ENCODE data around the gene IL1RAPL1.

IL1RAPL1 gene

DNA sequence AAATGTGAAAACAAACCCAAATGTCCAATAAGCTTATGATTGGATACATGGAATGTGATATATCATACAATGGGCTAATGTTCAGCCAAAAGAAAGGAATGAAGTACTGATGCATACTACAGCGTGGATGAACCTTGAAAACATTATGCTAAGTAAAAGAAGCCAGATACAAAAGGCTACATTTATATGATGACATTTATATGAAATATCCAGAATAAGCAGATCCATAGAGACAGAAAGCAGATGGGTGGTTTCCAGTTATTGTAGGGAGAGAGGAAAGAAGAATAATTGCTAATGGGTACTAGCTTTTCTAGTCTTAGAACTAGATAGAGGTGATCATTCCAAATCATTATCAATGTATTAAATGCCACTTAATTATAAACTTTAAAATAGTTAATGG, 801.3 kb downstream of the IL1RAPL1 start:
- TF ChIP-seq, protein P1, sequence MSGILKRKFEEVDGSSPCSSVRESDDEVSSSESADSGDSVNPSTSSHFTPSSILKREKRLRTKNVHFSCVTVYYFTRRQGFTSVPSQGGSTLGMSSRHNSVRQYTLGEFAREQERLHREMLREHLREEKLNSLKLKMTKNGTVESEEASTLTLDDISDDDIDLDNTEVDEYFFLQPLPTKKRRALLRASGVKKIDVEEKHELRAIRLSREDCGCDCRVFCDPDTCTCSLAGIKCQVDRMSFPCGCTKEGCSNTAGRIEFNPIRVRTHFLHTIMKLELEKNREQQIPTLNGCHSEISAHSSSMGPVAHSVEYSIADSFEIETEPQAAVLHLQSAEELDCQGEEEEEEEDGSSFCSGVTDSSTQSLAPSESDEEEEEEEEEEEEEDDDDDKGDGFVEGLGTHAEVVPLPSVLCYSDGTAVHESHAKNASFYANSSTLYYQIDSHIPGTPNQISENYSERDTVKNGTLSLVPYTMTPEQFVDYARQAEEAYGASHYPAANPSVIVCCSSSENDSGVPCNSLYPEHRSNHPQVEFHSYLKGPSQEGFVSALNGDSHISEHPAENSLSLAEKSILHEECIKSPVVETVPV (CRISPR knock-in tag; IDR thresholded peaks at IDR 0.05): no peak
- TF ChIP-seq TCF4 (CRISPR knock-in tag; IDR thresholded peaks at IDR 0.05; ENCODE audit: borderline replicate concordance): no peak
- no peak for TF ChIP-seq ESRRG (CRISPR knock-in tag; IDR thresholded peaks at IDR 0.05)
- TF ChIP-seq SNAI2 (CRISPR knock-in tag; IDR thresholded peaks at IDR 0.05): no peak
- TF ChIP-seq, protein P2, sequence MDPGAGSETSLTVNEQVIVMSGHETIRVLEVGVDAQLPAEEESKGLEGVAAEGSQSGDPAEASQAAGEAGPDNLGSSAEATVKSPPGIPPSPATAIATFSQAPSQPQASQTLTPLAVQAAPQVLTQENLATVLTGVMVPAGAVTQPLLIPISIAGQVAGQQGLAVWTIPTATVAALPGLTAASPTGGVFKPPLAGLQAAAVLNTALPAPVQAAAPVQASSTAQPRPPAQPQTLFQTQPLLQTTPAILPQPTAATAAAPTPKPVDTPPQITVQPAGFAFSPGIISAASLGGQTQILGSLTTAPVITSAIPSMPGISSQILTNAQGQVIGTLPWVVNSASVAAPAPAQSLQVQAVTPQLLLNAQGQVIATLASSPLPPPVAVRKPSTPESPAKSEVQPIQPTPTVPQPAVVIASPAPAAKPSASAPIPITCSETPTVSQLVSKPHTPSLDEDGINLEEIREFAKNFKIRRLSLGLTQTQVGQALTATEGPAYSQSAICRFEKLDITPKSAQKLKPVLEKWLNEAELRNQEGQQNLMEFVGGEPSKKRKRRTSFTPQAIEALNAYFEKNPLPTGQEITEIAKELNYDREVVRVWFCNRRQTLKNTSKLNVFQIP (CRISPR knock-in tag; IDR thresholded peaks at IDR 0.05; ENCODE audit: borderline replicate concordance, low read depth): no peak
- TF ChIP-seq GLIS3 (CRISPR knock-in tag; IDR thresholded peaks at IDR 0.05): no peak
- TF ChIP-seq PPARA (CRISPR knock-in tag; IDR thresholded peaks at IDR 0.05; ENCODE audit: borderline replicate concordance): no peak
- no peak for TF ChIP-seq ZNF8 (CRISPR knock-in tag; IDR thresholded peaks at IDR 0.05)
- no peak for TF ChIP-seq TOX (CRISPR knock-in tag; IDR thresholded peaks at IDR 0.05; ENCODE audit: borderline replicate concordance)
- no peak for TF ChIP-seq BACH2 (CRISPR knock-in tag; IDR thresholded peaks at IDR 0.05; ENCODE audit: borderline replicate concordance)
- TF ChIP-seq, protein P3, sequence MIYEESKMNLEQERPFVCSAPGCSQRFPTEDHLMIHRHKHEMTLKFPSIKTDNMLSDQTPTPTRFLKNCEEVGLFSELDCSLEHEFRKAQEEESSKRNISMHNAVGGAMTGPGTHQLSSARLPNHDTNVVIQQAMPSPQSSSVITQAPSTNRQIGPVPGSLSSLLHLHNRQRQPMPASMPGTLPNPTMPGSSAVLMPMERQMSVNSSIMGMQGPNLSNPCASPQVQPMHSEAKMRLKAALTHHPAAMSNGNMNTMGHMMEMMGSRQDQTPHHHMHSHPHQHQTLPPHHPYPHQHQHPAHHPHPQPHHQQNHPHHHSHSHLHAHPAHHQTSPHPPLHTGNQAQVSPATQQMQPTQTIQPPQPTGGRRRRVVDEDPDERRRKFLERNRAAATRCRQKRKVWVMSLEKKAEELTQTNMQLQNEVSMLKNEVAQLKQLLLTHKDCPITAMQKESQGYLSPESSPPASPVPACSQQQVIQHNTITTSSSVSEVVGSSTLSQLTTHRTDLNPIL (CRISPR knock-in tag; IDR thresholded peaks at IDR 0.05; ENCODE audit: low read depth): no peak
- no peak for TF ChIP-seq OSR1 (CRISPR knock-in tag; IDR thresholded peaks at IDR 0.05)
- no peak for TF ChIP-seq ZNF565 (CRISPR knock-in tag; conservative IDR thresholded peaks at IDR 0.05; ENCODE audit: low read depth)
- TF ChIP-seq RARB (CRISPR knock-in tag; IDR thresholded peaks at IDR 0.05): no peak
- TF ChIP-seq, protein P4, sequence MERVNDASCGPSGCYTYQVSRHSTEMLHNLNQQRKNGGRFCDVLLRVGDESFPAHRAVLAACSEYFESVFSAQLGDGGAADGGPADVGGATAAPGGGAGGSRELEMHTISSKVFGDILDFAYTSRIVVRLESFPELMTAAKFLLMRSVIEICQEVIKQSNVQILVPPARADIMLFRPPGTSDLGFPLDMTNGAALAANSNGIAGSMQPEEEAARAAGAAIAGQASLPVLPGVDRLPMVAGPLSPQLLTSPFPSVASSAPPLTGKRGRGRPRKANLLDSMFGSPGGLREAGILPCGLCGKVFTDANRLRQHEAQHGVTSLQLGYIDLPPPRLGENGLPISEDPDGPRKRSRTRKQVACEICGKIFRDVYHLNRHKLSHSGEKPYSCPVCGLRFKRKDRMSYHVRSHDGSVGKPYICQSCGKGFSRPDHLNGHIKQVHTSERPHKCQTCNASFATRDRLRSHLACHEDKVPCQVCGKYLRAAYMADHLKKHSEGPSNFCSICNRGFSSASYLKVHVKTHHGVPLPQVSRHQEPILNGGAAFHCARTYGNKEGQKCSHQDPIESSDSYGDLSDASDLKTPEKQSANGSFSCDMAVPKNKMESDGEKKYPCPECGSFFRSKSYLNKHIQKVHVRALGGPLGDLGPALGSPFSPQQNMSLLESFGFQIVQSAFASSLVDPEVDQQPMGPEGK (CRISPR knock-in tag; IDR thresholded peaks at IDR 0.05; ENCODE audit: borderline replicate concordance): no peak
- TF ChIP-seq ISL1 (CRISPR knock-in tag; IDR thresholded peaks at IDR 0.05): no peak
- no peak for ATAC-seq

DNA sequence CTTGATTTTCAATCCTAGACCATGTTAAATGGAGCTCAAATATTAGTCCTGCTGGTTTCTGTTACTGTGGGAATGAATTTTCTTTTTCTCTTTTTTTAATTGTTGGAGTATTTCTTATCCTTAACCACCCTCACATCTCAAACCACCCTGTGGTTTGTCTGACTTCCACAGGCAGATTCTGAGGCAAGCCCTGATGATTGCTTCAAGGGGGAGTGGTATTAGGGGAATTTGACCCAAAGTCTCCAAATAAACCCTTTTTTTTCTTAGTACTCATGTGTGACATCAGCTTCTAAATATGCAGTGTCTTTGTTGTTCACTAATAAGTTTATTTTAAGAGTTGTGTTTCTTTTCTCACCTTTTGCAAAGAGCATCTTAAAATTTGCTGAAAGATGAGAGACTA, 810.3 kb downstream of the IL1RAPL1 start:
- TF ChIP-seq, protein P5, sequence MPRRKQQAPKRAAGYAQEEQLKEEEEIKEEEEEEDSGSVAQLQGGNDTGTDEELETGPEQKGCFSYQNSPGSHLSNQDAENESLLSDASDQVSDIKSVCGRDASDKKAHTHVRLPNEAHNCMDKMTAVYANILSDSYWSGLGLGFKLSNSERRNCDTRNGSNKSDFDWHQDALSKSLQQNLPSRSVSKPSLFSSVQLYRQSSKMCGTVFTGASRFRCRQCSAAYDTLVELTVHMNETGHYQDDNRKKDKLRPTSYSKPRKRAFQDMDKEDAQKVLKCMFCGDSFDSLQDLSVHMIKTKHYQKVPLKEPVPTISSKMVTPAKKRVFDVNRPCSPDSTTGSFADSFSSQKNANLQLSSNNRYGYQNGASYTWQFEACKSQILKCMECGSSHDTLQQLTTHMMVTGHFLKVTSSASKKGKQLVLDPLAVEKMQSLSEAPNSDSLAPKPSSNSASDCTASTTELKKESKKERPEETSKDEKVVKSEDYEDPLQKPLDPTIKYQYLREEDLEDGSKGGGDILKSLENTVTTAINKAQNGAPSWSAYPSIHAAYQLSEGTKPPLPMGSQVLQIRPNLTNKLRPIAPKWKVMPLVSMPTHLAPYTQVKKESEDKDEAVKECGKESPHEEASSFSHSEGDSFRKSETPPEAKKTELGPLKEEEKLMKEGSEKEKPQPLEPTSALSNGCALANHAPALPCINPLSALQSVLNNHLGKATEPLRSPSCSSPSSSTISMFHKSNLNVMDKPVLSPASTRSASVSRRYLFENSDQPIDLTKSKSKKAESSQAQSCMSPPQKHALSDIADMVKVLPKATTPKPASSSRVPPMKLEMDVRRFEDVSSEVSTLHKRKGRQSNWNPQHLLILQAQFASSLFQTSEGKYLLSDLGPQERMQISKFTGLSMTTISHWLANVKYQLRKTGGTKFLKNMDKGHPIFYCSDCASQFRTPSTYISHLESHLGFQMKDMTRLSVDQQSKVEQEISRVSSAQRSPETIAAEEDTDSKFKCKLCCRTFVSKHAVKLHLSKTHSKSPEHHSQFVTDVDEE (CRISPR knock-in tag; IDR thresholded peaks at IDR 0.05): no peak
- no peak for TF ChIP-seq SNAI2 (CRISPR knock-in tag; IDR thresholded peaks at IDR 0.05)
- TF ChIP-seq ISL1 (CRISPR knock-in tag; IDR thresholded peaks at IDR 0.05): no peak
- no peak for TF ChIP-seq RARB (CRISPR knock-in tag; IDR thresholded peaks at IDR 0.05)
- ATAC-seq: no peak

DNA sequence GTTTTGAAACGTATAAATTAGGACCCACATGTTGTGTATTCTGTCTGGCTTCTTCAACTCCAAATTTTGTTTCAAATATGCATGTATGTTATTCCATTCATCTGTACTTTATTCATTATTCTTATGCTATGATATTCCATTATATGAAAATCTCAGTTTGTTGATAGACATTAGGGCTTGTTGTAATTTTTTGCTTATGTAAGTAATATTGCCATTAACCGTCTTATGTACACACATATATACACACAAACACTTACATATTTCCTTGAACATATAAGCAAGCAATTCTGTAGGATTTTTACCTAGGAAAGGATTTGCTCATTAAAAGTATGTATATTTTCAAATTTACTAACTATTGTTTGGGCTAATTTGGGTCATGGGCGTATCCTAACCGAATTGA, 820.1 kb downstream of the IL1RAPL1 start:
- ATAC-seq: no peak
- TF ChIP-seq ESRRG (CRISPR knock-in tag; IDR thresholded peaks at IDR 0.05): no peak
- no peak for TF ChIP-seq ISL1 (CRISPR knock-in tag; IDR thresholded peaks at IDR 0.05)
- no peak for TF ChIP-seq CSDC2 (CRISPR knock-in tag; IDR thresholded peaks at IDR 0.05)
- no peak for TF ChIP-seq ZFP3 (CRISPR knock-in tag; IDR thresholded peaks at IDR 0.05)
- no peak for TF ChIP-seq RARB (CRISPR knock-in tag; IDR thresholded peaks at IDR 0.05)
- no peak for TF ChIP-seq BACH2 (CRISPR knock-in tag; IDR thresholded peaks at IDR 0.05; ENCODE audit: borderline replicate concordance)
- no peak for TF ChIP-seq ZC3H10 (CRISPR knock-in tag; IDR thresholded peaks at IDR 0.05)
- TF ChIP-seq, protein P5 (CRISPR knock-in tag; IDR thresholded peaks at IDR 0.05): no peak
- TF ChIP-seq, protein P1 (CRISPR knock-in tag; IDR thresholded peaks at IDR 0.05): no peak
- no peak for TF ChIP-seq GLIS3 (CRISPR knock-in tag; IDR thresholded peaks at IDR 0.05)
- TF ChIP-seq, protein P2 (CRISPR knock-in tag; IDR thresholded peaks at IDR 0.05; ENCODE audit: borderline replicate concordance, low read depth): no peak
- no peak for TF ChIP-seq TOX (CRISPR knock-in tag; IDR thresholded peaks at IDR 0.05; ENCODE audit: borderline replicate concordance)
- no peak for TF ChIP-seq ZNF565 (CRISPR knock-in tag; conservative IDR thresholded peaks at IDR 0.05; ENCODE audit: low read depth)
- TF ChIP-seq PPARA (CRISPR knock-in tag; IDR thresholded peaks at IDR 0.05; ENCODE audit: borderline replicate concordance): no peak
- no peak for TF ChIP-seq ARNTL (CRISPR knock-in tag; IDR thresholded peaks at IDR 0.05; ENCODE audit: borderline replicate concordance, low read depth)
- TF ChIP-seq SNAI2 (CRISPR knock-in tag; IDR thresholded peaks at IDR 0.05): no peak

Measured in SK-N-SH treated with all-trans-retinoic acid at 6 μM for 48 hours (cell line).